Fibroblast of lung (primary cell): ENCODE results near the gene KCNK5. TPM values are rescaled to one million over a fixed set of nuclear protein-coding genes. Genes with fewer than 3 reads are reported as not detected.

ENCODE experiments used
- DNase-seq, 2 donors: peaks; one replicate each; pipeline versions ENCODE4 v3.0.0 to v3.0.0-alpha.2; 2010; ENCODE audit warnings: low read depth in 2 of 2
- H2AFZ ChIP-seq: 2 replicates; pipeline ENCODE4 v1.5.1; 2012; ENCODE audit warnings: low read length, control low read depth, inconsistent platforms
- H3K27ac ChIP-seq: 2 replicates; pipeline ENCODE4 v1.5.1; 2011; ENCODE audit warnings: low read length, control low read depth; ENCODE audit not compliant: insufficient read depth
- H3K27me3 ChIP-seq: 2 replicates; pipeline ENCODE4 v1.5.1; 2011; ENCODE audit warnings: mild to moderate bottlenecking, low read length; ENCODE audit not compliant: control insufficient read depth, insufficient read depth
- H3K36me3 ChIP-seq: 2 replicates; pipeline ENCODE4 v1.5.1; 2011; ENCODE audit warnings: low read length; ENCODE audit not compliant: control insufficient read depth, insufficient read depth
- H3K4me1 ChIP-seq: 2 replicates; pipeline ENCODE4 v1.5.1; 2011; ENCODE audit warnings: low read length; ENCODE audit not compliant: control insufficient read depth, insufficient read depth; ENCODE audit errors: extremely low read depth
- H3K4me2 ChIP-seq: 2 replicates; pipeline ENCODE4 v1.5.1; 2011; ENCODE audit warnings: low read length, control low read depth; ENCODE audit not compliant: insufficient read depth; ENCODE audit errors: extremely low read depth
- H3K4me3 ChIP-seq, 4 experiments: fragments of 200-600 bp in 1 of 4; sonication (generic) in 1 of 4; replicated peaks in 1 of 4; 2 replicates each; pipeline ENCODE4 v1.5.1; 2011 to 2016; ENCODE audit warnings: low read length in 4 of 4, low read depth in 3 of 4, mild to moderate bottlenecking in 3 of 4, control low read depth in 2 of 4, inconsistent platforms in 1 of 4, mixed read lengths in 1 of 4; ENCODE audit not compliant: insufficient read depth in 1 of 4; ENCODE audit errors: control extremely low read depth in 1 of 4
- H3K79me2 ChIP-seq: 2 replicates; pipeline ENCODE4 v1.5.1; 2012; ENCODE audit warnings: mild to moderate bottlenecking, low read length, inconsistent platforms; ENCODE audit not compliant: control insufficient read depth, insufficient read depth
- H3K9ac ChIP-seq: 2 replicates; pipeline ENCODE4 v1.5.1; 2011; ENCODE audit warnings: mild to moderate bottlenecking, low read length, control low read depth; ENCODE audit not compliant: insufficient read depth
- H3K9me3 ChIP-seq: 2 replicates; pipeline ENCODE4 v1.5.1; 2012; ENCODE audit warnings: low read depth, low read length; ENCODE audit not compliant: control insufficient read depth, insufficient read depth
- H4K20me1 ChIP-seq: 2 replicates; pipeline ENCODE4 v1.5.1; 2011; ENCODE audit warnings: low read length; ENCODE audit not compliant: control insufficient read depth, insufficient read depth; ENCODE audit errors: extremely low read depth
- EZH2 ChIP-seq: IDR thresholded peaks from 2 replicates; pipeline ENCODE4 v1.5.1; 2012; ENCODE audit warnings: low read length, control low read depth, mild to moderate bottlenecking; ENCODE audit errors: missing control alignments
- polyA plus RNA-seq, 2 donors: library from polyadenylated mRNA; depleted of rRNA in 1 of 2; stranded (reverse) in 1 of 2; unstranded in 1 of 2; fragments of >200 nt; gene quantifications; 2 replicates each; pipeline ENCODE4 v1.2.1, GENCODE V29; 2011 to 2012; ENCODE audit warnings: missing spikeins in 1 of 2
- total RNA-seq: library from RNA; depleted of rRNA; stranded (reverse); fragments of >200 nt; gene quantifications from 2 replicates; pipeline ENCODE4 v1.2.1, GENCODE V29; 2014
- TF ChIP-seq, protein P1 (sequence below), 2 donors: IDR thresholded peaks in 1 of 2; conservative IDR thresholded peaks in 1 of 2; 1 replicate in 1 of 2; 2 replicates in 1 of 2; pipeline ENCODE4 v1.5.1; 2011 to 2012; ENCODE audit warnings: low read length in 2 of 2, control low read depth in 1 of 2, inconsistent platforms in 1 of 2, low read depth in 1 of 2, mild to moderate bottlenecking in 1 of 2

KCNK5 gene
- total and polyA plus RNA-seq, 2 donors (not counting 1 experiment from before 2014, with no cell fraction given) = under 0.01 to 0.02 TPM

DNA sequence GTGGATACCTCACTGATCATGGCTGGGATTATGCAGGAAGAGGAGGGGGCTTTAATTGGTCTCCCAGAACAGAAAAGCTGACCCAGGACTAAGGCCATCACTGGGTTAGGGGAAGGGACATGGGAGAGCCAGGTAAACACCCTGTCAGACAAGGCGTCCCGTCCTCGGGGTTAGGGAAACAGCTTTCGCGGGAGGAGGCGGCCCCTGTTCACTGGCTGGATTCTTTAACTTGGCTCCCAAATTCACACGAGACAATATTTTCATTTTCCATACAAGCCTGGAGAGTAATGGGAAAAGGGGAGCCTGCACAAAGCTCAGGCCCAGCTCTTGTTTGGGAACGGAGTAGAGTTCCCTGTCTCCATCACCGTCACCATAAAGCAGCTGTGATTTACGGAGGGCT is 29.3 kb downstream of the KCNK5 start:
- Histone ChIP-seq H3K9ac (no peak overlapping the region), H3K27ac (no peak overlapping the region), H3K4me1 (no peaks in the 10 kb centered on the region), H3K4me3 (no peak overlapping the region), H3K79me2 (no peaks in the 10 kb centered on the region), H3K36me3 (no peaks in the 10 kb centered on the region), H3K27me3 (no peaks in the 10 kb centered on the region), H3K4me2 (no peak overlapping the region), H4K20me1 (no peaks in the 10 kb centered on the region), H3K9me3 (no peaks in the 10 kb centered on the region), H2AFZ (no peak overlapping the region)
- no peak for DNase-seq
- no peak for TF ChIP-seq EZH2
- TF ChIP-seq, protein P1, sequence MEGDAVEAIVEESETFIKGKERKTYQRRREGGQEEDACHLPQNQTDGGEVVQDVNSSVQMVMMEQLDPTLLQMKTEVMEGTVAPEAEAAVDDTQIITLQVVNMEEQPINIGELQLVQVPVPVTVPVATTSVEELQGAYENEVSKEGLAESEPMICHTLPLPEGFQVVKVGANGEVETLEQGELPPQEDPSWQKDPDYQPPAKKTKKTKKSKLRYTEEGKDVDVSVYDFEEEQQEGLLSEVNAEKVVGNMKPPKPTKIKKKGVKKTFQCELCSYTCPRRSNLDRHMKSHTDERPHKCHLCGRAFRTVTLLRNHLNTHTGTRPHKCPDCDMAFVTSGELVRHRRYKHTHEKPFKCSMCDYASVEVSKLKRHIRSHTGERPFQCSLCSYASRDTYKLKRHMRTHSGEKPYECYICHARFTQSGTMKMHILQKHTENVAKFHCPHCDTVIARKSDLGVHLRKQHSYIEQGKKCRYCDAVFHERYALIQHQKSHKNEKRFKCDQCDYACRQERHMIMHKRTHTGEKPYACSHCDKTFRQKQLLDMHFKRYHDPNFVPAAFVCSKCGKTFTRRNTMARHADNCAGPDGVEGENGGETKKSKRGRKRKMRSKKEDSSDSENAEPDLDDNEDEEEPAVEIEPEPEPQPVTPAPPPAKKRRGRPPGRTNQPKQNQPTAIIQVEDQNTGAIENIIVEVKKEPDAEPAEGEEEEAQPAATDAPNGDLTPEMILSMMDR (conservative IDR thresholded peaks at IDR 0.05 in 1 of 2, IDR thresholded peaks at IDR 0.05 in 1 of 2; ENCODE audit: low read depth in 1 of 2, low read length in 2 of 2) = no peak

DNA sequence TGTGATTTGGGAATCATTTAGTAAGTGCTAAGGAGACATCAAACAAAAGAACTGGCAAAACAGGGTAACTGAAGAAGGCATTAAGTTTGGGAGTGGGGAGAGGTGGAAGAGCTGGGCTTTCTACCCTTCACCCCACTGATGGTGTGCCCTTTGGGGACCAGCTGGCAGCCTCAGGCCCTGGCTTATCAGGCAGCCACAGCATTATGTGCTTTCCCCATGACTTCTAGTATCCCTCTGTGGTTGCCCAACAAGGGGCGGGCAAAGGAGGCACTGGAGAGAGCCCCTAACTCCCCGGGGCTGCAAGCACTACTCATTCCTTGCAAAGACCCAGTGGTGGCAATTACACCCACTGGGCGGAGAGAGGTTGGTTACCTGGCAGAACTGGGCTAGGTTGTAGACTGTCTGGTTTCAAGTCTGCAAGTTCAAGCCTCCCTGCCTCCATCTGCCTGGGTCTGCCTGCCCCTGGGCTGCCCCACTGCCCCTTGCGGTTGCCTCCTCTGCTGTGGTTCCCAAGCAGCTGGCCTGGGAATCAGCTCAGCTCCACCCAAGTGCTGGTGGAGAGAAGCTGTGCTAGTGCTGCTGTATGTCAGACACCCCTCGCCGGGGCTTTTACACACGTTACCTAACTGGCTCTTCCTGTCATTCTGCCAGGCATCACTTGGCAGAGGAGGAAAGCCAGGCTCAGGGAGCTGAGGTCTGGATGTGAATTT is 29.9 kb downstream of the KCNK5 start:
- Histone ChIP-seq H3K4me1 (no peaks in the 10 kb centered on the region), H3K9me3 (no peaks in the 10 kb centered on the region), H3K9ac (no peak overlapping the region), H3K36me3 (no peaks in the 10 kb centered on the region), H2AFZ (no peak overlapping the region), H3K27ac (no peak overlapping the region), H4K20me1 (no peaks in the 10 kb centered on the region), H3K4me2 (no peak overlapping the region), H3K27me3 (no peaks in the 10 kb centered on the region), H3K4me3 (no peak overlapping the region), H3K79me2 (no peaks in the 10 kb centered on the region)
- TF ChIP-seq EZH2 = no peak
- TF ChIP-seq, protein P1 (conservative IDR thresholded peaks at IDR 0.05 in 1 of 2, IDR thresholded peaks at IDR 0.05 in 1 of 2; ENCODE audit: low read depth in 1 of 2, low read length in 2 of 2) = no peak
- no peak for DNase-seq

DNA sequence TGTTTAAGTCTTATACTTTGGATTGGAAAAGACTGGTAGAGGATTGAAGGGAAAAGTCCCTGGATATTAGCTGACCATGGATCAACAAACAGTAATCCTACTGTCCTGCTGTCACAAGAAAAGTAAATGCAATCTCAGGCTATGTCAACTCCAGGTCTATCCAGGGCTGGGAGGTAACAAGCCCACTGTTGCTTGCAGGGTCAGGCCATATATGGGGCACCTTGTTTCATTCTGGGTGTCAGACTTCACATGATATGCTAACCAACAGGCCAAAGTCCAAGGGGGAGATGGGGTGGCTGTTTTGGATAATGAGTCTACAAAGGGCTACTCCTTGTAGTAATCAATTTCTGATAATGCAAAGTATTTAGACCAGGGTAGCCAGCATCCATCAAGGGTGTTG is 30.7 kb downstream of the KCNK5 start:
- H2AFZ ChIP-seq = no peak overlapping the region
- no peak overlapping the region for H3K4me2 ChIP-seq
- TF ChIP-seq, protein P1 (conservative IDR thresholded peaks at IDR 0.05 in 1 of 2, IDR thresholded peaks at IDR 0.05 in 1 of 2; ENCODE audit: low read depth in 1 of 2, low read length in 2 of 2) = no peak
- TF ChIP-seq EZH2 = no peak
- H3K36me3 ChIP-seq = no peaks in the 10 kb centered on the region
- H3K27ac ChIP-seq = no peak overlapping the region
- no peak for DNase-seq
- no peaks in the 10 kb centered on the region for H3K27me3 ChIP-seq
- H3K4me1 ChIP-seq = no peaks in the 10 kb centered on the region
- no peaks in the 10 kb centered on the region for H4K20me1 ChIP-seq
- no peak overlapping the region for H3K4me3 ChIP-seq
- no peaks in the 10 kb centered on the region for H3K9me3 ChIP-seq
- no peak overlapping the region for H3K9ac ChIP-seq
- no peaks in the 10 kb centered on the region for H3K79me2 ChIP-seq
